Astrocyte of the cerebellum (primary cell): ENCODE data around the gene WDR7.

Experiments
- DNase-seq: peaks from one replicate; pipeline ENCODE4 v3.0.0-alpha.2; 2011; ENCODE audit warnings: low read depth
- H3K4me3 ChIP-seq: 2 replicates; pipeline ENCODE4 v1.5.1; 2011; ENCODE audit warnings: mild to moderate bottlenecking, low read depth, low read length, moderate library complexity
- in situ Hi-C: cut with HindIII; loops from 2 replicates; pipeline ENCODE4 v1.10.0; 2017; ENCODE audit warnings: low sequenced_read_pairs
- TF ChIP-seq, protein P1 (sequence below): IDR thresholded peaks from 2 replicates; pipeline ENCODE4 v1.5.1; 2012; ENCODE audit warnings: low read length, low read depth, moderate library complexity, mild to moderate bottlenecking; ENCODE audit errors: missing control alignments

Gene WDR7

DNA sequence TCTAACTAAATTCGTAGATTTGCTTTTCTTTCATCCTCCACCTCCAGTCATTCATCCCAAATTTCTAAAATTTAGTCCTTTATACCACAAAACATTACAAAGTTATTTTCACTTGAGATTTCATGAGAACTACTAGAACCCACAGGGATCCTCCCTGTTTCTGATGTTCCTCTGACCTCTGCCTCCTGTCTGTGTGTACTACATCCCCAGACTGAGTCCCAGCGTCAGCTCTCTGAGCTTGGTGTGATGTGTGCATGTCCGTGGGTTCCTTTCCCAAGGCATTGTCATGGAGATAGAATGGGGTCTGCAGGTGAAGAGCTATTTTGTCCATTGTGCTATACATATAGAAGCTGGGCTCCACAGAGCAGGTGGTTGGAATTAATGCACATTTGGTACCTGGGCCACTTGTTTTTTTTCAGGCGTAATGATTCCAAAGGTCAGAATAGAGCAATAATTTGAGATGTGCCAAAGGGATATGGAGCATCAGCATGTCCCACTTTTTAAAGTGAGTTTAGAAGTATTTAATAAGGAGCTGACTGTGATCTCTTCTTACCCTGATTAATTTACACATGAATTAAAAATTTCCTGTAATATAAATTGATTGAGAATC lies 344.5 kb downstream of the WDR7 start:
- TF ChIP-seq, protein P1, sequence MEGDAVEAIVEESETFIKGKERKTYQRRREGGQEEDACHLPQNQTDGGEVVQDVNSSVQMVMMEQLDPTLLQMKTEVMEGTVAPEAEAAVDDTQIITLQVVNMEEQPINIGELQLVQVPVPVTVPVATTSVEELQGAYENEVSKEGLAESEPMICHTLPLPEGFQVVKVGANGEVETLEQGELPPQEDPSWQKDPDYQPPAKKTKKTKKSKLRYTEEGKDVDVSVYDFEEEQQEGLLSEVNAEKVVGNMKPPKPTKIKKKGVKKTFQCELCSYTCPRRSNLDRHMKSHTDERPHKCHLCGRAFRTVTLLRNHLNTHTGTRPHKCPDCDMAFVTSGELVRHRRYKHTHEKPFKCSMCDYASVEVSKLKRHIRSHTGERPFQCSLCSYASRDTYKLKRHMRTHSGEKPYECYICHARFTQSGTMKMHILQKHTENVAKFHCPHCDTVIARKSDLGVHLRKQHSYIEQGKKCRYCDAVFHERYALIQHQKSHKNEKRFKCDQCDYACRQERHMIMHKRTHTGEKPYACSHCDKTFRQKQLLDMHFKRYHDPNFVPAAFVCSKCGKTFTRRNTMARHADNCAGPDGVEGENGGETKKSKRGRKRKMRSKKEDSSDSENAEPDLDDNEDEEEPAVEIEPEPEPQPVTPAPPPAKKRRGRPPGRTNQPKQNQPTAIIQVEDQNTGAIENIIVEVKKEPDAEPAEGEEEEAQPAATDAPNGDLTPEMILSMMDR = no peak
- no peak overlapping the region for H3K4me3 ChIP-seq
- no peak for DNase-seq
- in situ Hi-C loops = no loop called here

DNA sequence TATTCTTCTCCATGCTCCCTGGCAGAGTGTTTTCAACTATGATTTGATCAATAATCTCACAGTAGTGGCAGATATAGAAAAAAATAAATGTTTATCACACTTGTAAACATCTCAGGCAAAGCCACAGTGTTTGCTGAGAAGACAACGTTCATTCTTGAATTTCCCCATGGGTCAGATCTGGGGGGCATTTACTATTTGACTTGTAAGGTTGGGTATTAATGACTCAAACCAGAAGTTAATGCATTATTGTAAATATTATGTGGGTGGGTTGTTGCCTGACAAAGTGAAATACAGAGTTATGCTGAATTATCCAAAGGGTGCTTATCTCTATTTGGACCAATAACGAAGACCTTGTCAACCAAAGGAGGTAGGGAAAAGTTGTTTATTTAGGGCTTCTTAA lies 346.0 kb downstream of the WDR7 start:
- TF ChIP-seq, protein P1 = no peak
- no peak for DNase-seq
- in situ Hi-C loops = no loop called here
- H3K4me3 ChIP-seq = no peak overlapping the region

DNA sequence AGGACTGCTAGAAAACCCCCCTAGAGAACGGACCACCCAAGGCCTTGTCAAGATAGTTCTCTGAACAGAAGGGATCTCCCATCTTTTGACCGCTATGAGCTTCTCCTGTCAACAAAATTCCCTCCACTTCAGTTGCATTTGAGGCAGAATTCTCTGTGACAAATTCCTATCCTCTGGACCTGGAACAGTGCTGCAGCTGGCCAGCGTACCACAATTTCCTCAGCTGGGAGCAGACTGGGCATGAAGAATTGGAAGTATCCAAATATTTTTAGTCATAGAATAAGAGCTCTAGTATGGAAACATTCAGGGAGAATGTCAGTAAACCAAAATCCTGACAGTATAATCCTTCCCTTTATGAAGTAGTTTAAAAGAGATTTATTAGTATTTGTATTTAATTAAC lies 348.7 kb downstream of the WDR7 start:
- TF ChIP-seq, protein P1 = no peak
- H3K4me3 ChIP-seq = no peak overlapping the region
- no peak for DNase-seq
- in situ Hi-C loops = no loop called here

DNA sequence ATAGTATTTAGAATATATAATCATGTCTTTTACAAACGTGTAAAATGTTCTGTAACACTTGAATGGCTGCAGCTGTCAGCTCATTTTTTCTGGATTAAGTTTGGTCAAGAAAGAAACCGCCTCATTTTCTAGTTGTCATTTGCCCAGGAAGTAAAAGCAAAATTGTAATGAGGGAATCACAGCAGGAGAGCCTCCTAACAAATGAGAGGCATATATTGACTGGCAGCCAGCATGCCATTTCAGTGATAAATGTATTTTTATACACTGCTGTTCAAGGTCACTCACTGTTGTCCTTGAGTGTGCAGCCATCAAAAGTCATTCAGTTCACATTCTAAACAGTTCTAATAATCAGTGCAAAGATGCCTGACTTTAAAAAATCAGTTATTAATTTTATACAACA lies 351.5 kb downstream of the WDR7 start:
- no peak overlapping the region for H3K4me3 ChIP-seq
- in situ Hi-C loops = no loop called here
- TF ChIP-seq, protein P1 = no peak
- DNase-seq = no peak

GRCh38 chr18:57003342-57003741 lies 352.2 kb downstream of the WDR7 start:
- TF ChIP-seq, protein P1 = no peak
- DNase-seq = no peak
- in situ Hi-C loops = no loop called here
- H3K4me3 ChIP-seq = no peak overlapping the region

DNA sequence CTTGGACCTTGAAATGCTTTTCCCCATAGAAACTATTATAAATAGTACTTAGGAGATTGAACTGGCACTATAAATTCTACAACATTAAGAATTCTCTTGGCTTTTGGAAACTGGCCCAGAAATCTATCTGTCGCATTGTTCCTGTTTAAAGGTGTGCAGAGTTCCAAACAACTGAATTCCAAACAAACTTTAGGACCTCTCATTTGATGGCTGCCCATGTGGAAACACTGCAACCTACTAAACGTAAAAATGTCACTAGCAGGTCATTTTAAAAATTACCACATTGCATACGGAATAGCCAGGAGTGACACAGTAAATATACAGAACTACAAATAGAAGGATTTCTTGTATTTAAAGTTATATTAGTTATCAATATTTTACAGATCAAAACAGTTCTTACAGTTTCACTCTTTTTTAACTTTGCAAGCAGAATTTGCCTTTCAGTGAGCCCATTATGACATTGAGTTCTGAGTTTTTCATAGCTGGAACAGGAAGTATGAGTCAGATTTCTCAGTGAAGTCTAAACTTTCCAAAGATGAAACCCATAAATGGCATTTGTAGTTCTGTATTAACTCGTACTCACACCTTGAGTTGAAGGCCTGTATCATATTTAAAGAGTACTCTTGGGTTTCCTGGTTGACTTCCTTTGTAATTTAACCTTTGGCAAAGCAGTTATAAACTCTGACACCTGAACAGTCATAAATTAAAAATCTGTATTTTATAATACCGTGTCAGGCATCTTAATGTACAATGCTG lies 353.4 kb downstream of the WDR7 start:
- TF ChIP-seq, protein P1 = no peak
- DNase-seq = no peak
- in situ Hi-C loops = no loop called here
- no peak overlapping the region for H3K4me3 ChIP-seq
